HepG2 (cell line): ENCODE measurements around the gene PRR22. TPM values are rescaled to one million over a fixed set of nuclear protein-coding genes. Genes with fewer than 3 reads are reported as not detected.

ENCODE experiments used
- AGO2 ChIP-seq: fragments of 200-400 bp; formaldehyde crosslinking; optimal IDR thresholded peaks from 2 replicates; pipeline ENCODE3; 2017; ENCODE audit warnings: mild to moderate bottlenecking, low read depth, low read length, moderate library complexity
- IKZF5 ChIP-seq: IDR thresholded peaks from 2 replicates; pipeline ENCODE4 v1.6.1; 2018; ENCODE audit warnings: missing genetic modification reagents, mild to moderate bottlenecking, missing compliant biosample characterization
- PATZ1 ChIP-seq: sonication (generic); formaldehyde crosslinking; IDR thresholded peaks from 2 replicates; pipeline ENCODE4 v1.4.0; 2020; ENCODE audit warnings: missing genetic modification reagents
- STAT6 ChIP-seq: sonication (generic); formaldehyde crosslinking; IDR thresholded peaks from 2 replicates; pipeline ENCODE4 v1.4.0; 2020; ENCODE audit warnings: missing genetic modification reagents, mild to moderate bottlenecking, borderline replicate concordance
- TARDBP ChIP-seq: sonication (generic); formaldehyde crosslinking; IDR thresholded peaks from 2 replicates; pipeline ENCODE4 v1.8.0; 2022; ENCODE audit warnings: mild to moderate bottlenecking, missing genetic modification reagents
- polyA plus RNA-seq, 8 experiments: library from polyadenylated mRNA; depleted of rRNA in 3 of 8; stranded (reverse) in 7 of 8; unstranded in 1 of 8; fragments of >200 nt; fragmentation: Illumina TruSeq in 4 of 8; extraction: Trizol in 4 of 8; gene quantifications; 2 replicates each; pipeline versions ENCODE4 v1.2.1 to v1.2.3, GENCODE V29; 2011 to 2016; ENCODE audit warnings: low read depth in 4 of 8, missing spikeins in 1 of 8, mixed read lengths in 1 of 8; ENCODE audit not compliant: insufficient read depth in 1 of 8
- total RNA-seq, 5 experiments: library from RNA; depleted of rRNA; stranded (reverse); fragments of >200 nt; fragmentation: Illumina TruSeq; extraction: Trizol; gene quantifications; 2 replicates each; pipeline ENCODE4 v1.2.3, GENCODE V29; 2016; ENCODE audit warnings: low read depth in 1 of 5

PRR22 gene
- total and polyA plus RNA-seq, 2 of the 13 experiments (the other 11 are each of a cell fraction or from before 2014, with no cell fraction given), result 0.84 to 2.3 TPM

- TF ChIP-seq STAT6 (CRISPR knock-in tag), result no peak
- TF ChIP-seq PATZ1 (CRISPR knock-in tag), result peak; percentile 38
- peak; percentile 57 for TF ChIP-seq AGO2
- TF ChIP-seq TARDBP (CRISPR knock-in tag), result no peak
- no peak for TF ChIP-seq IKZF5 (CRISPR knock-in tag)
Observed at GRCh38 chr19:5823579-5824281, 39.2 kb upstream of the PRR22 start (continued).
